Ishikawa (cell line): ENCODE results near the gene INPP5E.

Experiments
- CEBPB ChIP-seq: IDR thresholded peaks from 2 replicates; pipeline ENCODE4 v1.6.1; 2012
- CREB1 ChIP-seq: IDR thresholded peaks from 2 replicates; pipeline ENCODE4 v1.6.1; 2012; ENCODE audit warnings: low read depth
- EP300 ChIP-seq: IDR thresholded peaks from 2 replicates; pipeline ENCODE4 v1.6.1; 2012; ENCODE audit warnings: borderline replicate concordance
- REST ChIP-seq: IDR thresholded peaks from 2 replicates; pipeline ENCODE4 v1.6.1; 2012; ENCODE audit warnings: low read depth, mild to moderate bottlenecking
- TAF1 ChIP-seq: IDR thresholded peaks from 2 replicates; pipeline ENCODE4 v1.6.1; 2012; ENCODE audit warnings: low read depth, mild to moderate bottlenecking
- TCF12 ChIP-seq: IDR thresholded peaks from 2 replicates; pipeline ENCODE4 v1.6.1; 2012; ENCODE audit warnings: low read depth
- USF1 ChIP-seq: IDR thresholded peaks from 2 replicates; pipeline ENCODE4 v1.6.1; 2012
- YY1 ChIP-seq: IDR thresholded peaks from 2 replicates; pipeline ENCODE4 v1.6.1; 2012; ENCODE audit warnings: low read depth

- TF ChIP-seq CREB1 (no peak), CEBPB (no peak), TCF12 (no peak), TAF1 (no peak), REST (no peak), YY1 (no peak), EP300 (no peak), USF1 (no peak)
Measured at GRCh38 chr9:136429683-136430491, 9.8 kb downstream of the INPP5E start.
